GM19328 (cell line): ENCODE results near the gene FGFR4.

Experiments
- ATAC-seq: cut with Tn5 transposase; IDR thresholded peaks from one replicate; pipeline ENCODE4 v1.9.1; 2021; ENCODE audit warnings: mild to moderate bottlenecking, moderate library complexity; ENCODE audit not compliant: unreplicated experiment

FGFR4 gene

GRCh38 chr5:177131019-177131320 is 44.3 kb downstream of the FGFR4 start:
- no peak for ATAC-seq

DNA sequence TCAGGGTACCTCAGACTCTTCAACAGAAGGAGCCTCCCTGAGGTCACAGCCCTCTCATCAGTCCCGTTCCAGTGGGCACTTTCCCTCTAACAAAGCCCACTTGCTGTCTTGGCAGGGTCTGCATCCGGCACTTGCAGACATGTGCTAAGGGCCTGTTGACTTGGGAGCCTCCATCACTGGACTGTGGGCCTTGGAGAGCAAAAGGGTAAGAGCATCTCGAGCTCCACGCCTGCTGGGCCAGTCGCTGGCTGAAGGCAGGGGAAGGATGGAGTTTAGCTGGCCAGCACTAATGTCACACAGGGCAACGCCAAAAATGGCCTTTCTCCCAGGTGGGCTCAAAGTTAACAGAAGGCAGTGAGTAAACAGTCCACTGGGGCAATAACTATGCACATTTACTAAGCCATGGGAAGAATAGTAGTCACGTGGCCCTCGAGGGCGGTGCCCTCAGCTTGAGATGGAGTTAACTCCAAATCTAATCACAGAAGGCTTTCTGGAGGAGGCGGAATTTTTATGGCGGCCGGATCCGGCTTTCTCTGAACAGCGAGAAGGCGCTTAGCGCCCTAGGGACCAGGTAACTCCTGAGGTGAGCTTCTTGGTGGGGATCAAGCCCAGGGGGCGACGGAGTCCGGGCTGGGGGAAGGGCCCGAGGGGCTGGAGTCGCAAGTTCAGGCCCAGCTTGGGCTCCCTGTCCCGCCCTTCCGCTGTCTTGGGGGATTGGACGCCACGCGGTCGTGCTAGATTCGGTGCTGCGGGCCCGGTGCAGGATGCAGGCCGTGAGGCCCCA is 44.8 kb downstream of the FGFR4 start:
- no peak for ATAC-seq

DNA sequence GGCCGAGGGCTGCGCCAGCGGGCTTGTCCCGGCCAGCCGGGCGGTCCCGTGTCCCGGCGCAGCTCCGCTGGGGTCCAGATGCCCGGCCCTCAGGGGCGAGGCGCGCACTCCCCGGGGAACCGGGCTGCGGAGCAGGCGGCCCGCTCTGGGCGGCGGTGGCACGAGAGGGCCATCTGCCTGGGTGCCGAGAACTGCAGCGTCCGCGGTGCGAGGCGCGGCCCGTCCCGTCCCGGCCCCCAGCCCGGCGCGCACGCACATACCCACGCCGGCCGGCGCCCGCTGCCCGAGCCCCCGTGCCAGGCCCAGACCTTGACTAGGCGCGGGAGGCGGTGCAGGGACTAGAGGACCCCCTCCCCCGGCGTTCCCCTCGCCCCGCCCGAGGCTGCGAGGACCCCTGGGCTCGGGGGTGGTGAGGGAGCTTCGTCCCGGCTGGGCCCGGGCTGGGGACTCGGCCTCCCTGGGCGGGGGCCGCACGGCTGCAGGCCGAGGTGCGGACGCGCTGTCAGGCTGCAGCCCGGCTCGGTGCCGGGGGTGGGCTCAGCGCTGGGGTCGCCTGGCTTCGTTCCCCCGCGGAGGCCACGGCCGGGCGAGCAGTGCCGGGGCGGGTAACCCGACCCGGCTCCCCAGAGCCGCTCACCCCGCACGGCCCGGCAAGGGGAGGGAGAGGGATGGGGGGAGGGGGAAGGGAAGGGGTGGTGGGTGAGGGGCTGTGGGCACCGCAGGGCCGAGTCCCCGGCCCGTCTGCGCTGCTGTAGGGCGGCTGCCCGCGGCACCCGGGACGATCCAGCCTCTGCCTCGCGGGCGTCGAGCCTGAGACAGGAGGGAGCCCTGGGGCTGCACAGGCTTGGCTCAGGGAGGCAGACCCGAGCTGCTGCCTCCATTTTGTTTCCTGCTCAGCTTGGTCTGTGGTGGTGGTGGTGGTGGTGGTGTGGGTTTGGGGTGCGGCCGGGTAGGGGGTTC is 45.7 kb downstream of the FGFR4 start:
- peak; percentile 2 for ATAC-seq

- ATAC-seq = peak; percentile 61
Observed at GRCh38 chr5:177133096-177133852, 46.6 kb downstream of the FGFR4 start, which contains the start of gene NSD1. Gene NSD1 (plus strand): TSS chr5:177133773. CDS start chr5:177135104, 1,331 bp downstream.

GRCh38 chr5:177133853-177134696 is 47.4 kb downstream of the FGFR4 start:
- peak; percentile 24 for ATAC-seq

DNA sequence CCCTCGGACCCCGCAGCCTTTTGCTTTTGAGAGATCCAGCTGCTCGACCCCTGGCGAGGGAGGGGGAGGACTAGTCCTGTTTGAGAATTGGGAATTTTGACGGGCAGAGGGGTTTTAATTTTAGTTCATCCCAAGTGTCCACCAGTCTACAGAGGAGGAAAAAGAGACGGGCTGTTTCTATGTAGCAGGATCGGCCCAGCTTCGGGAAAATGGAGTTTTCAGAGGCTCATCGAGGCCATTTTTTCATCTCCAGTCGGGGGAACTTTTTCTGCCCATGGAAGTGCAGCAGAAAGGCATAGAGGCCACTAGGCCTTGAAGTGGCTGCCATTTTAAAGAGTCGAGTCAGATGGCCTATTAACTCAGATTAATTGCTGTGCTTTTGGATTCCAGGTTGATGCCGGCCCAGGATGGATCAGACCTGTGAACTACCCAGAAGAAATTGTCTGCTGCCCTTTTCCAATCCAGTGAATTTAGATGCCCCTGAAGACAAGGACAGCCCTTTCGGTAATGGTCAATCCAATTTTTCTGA is 48.0 kb downstream of the FGFR4 start:
- ATAC-seq = no peak

DNA sequence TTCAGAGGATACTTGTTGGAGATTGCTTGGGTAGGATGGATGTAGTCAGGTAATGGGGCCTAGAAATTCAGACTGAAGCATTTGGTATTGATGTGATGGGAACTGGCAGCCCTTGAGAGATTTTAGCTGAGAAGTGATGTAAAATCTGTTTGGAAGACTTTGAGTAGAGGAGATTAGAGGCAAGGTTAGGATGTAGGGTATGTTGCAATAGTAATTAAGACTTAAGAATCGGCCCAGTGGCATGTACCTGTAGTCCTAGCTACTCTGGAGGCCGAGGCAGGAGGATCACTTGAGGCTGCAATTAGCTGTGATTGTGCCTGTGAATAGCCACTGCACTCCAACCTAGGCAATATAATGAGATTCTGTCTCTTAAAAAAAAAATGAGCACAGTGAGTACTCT is 53.6 kb downstream of the FGFR4 start:
- ATAC-seq = no peak

GRCh38 chr5:177141496-177141895 is 54.8 kb downstream of the FGFR4 start:
- no peak for ATAC-seq

GRCh38 chr5:177142098-177142611 is 55.4 kb downstream of the FGFR4 start:
- no peak for ATAC-seq

DNA sequence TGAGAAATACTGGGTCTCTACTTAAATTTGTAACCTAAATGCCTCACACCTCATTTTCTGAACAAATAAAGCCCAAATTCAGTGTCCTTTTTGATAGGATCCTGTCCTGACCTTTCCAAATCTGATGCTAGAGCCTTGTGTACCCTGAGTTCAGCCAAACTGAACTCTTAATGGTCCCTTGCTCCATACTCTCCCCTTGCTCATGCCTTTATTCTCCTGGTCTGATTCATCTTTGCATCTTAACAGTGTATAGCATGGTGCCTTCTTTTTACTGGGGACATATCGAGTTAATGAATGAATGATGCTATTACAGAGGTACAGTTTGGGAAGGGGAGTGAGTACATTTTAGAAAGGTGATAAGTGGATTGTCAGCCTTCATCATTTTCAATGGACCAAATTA is 56.1 kb downstream of the FGFR4 start:
- ATAC-seq = no peak

DNA sequence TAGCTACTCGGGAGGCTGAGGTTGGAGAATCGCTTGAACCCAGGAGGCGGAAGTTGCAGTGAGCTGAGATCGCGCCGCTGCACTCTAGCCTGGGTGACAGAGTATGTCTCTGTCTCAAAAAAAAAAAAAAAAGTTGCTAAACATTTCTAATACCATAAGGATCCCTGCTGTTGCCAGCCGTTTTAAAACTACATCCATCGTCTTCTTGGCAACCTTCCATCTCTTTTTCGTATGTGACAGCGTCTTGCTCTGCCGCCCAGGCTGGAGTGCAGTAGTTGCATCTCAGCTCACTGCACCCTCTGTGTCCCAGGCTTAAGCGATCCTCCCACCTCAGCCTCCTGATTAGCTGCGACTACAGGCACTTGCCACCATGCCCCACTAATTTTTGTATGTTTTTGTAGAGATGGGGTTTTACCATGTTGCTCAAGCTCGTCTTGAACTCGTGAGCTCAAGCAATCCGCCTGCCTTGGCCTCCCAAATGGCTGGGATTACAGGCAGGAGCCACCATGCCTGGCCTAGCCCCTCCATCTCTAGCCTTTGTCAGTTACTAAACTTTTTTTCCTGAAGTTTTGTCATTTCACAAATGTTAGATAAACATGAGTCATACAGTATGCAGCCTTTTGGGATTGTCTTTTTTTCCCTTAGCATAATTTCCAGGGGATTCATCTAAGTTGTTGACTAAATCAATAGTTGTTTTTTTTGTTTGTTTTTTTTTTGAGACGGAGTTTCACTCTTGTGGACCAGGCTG is 60.4 kb downstream of the FGFR4 start:
- ATAC-seq = no peak
